ENCODE data around the gene AMOTL1. TPM values are rescaled to one million over a fixed set of nuclear protein-coding genes. Genes with fewer than 3 reads are reported as not detected.

Gene AMOTL1
- total and polyA plus RNA-seq, 2 of the 8 experiments (the other 6 are each of a cell fraction or from before 2014, with no cell fraction given), result 9.0 to 27.6 TPM

DNA sequence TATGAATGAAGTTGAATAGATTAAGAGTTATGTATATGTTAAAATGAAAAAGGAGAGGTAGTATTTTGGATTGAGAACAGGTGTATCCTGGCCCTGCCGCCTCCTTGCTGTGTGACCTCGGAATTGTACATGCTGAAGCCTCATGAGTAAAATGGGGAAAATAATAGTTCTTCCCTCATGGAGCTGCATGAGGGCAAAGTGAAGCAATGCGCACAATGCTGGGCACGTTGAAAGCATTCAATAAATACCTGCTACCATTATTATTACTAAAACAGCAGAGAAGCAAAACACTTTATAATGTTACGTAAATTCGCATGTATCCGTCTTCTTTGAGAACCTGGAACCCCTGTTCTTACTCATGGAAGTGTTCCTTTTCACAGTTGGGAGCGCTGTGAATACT is 5.7 kb downstream of the AMOTL1 start:
- no peak overlapping the region for H4K8ac ChIP-seq (ENCODE audit: extremely low read depth, insufficient read depth, low read length)
- H3K4ac ChIP-seq (replicated peaks; ENCODE audit: insufficient read length, low read depth, low read length), result no peak overlapping the region
- no peak overlapping the region for H3K4me3 ChIP-seq (ENCODE audit: extremely low read depth in 1 of 4, insufficient read depth in 2 of 4, low read depth in 3 of 4, low read length in 4 of 4)
- H3K4me2 ChIP-seq (ENCODE audit: insufficient read depth in 1 of 2, low read depth in 2 of 2, low read length in 2 of 2), result no peak overlapping the region
- no peak overlapping the region for H2BK15ac ChIP-seq (ENCODE audit: low read length)
- no peak for DNase-seq (ENCODE audit: low read depth in 1 of 2, low spot score in 2 of 2)
- H3K79me2 ChIP-seq (ENCODE audit: control insufficient read depth in 1 of 2, insufficient read depth in 2 of 2, low read length in 2 of 2), result peaks cover 18 to 99% of the 10 kb centered on the region in 2 experiments
- H4K91ac ChIP-seq (replicated peaks; ENCODE audit: insufficient read length, low read length), result no peak overlapping the region
- H2BK5ac ChIP-seq (ENCODE audit: low read depth, low read length), result no peak overlapping the region
- peaks cover 6% of the 10 kb centered on the region for H3K79me1 ChIP-seq (ENCODE audit: low read depth, low read length)
- H2BK12ac ChIP-seq (ENCODE audit: low read depth, low read length), result no peak overlapping the region
- no peak for FAIRE-seq
- no peak overlapping the region for H3K27ac ChIP-seq (ENCODE audit: low read depth, low read length)
- no peak overlapping the region for H2AFZ ChIP-seq (ENCODE audit: low read length)
- H4K5ac ChIP-seq (ENCODE audit: insufficient read length, low read depth, low read length), result no peak overlapping the region
- H3K23me2 ChIP-seq (ENCODE audit: low read depth, low read length), result peaks cover 9% of the 10 kb centered on the region
- H3K9me3 ChIP-seq (ENCODE audit: insufficient read depth in 2 of 2, low read depth in 1 of 2, low read length in 1 of 2), result no peaks in the 10 kb centered on the region; a peak in 1 of 4 replicates
- H4K20me1 ChIP-seq (replicated peaks in 1 of 2; ENCODE audit: control insufficient read depth in 1 of 2, insufficient read depth in 2 of 2, low read length in 2 of 2), result peaks cover 0 to 9% of the 10 kb centered on the region in 2 experiments
- ChIA-PET POLR2A (ENCODE audit: partially characterized antibody) (interaction anchor here (1.1 kb wide), 1 partner anchor 18 kb away, joined by 3 read pairs; no protein-coding TSS in a partner anchor), CTCF (ENCODE audit: partially characterized antibody) (interaction anchor here (1.4 to 2.0 kb wide), 3 partner anchors 11 to 13 kb away, joined by 4 to 8 read pairs (median 7); no protein-coding TSS in a partner anchor)
- H3K4me1 ChIP-seq (replicated peaks in 1 of 4; ENCODE audit: control insufficient read depth in 3 of 4, insufficient read depth in 4 of 4, low read length in 3 of 4), result peaks cover 0 to 18% (median 11%) of the 10 kb centered on the region in 4 experiments; a peak in 6 of 7 replicates
- no peak overlapping the region for H2BK120ac ChIP-seq (replicated peaks; ENCODE audit: low read depth, low read length)
- no peak overlapping the region for H3K56ac ChIP-seq (replicated peaks; ENCODE audit: insufficient read length, low read depth, low read length)
- 89% methylated on average over 8 of the region's 8 CpGs; no CpG with 5 or more reads in 1 of the 2 experiments for WGBS, 2 experiments (ENCODE audit: extremely low coverage in 1 of 2, insufficient coverage in 1 of 2, insufficient read length in 1 of 2, insufficient replicate concordance in 2 of 2, low coverage in 1 of 2, low lambda C conversion rate in 2 of 2, missing lambda C conversion rate in 1 of 2)
- no peak overlapping the region for H3K18ac ChIP-seq (ENCODE audit: extremely low read depth, low read length)
- no peak overlapping the region for H3K14ac ChIP-seq (ENCODE audit: insufficient read length)
- peaks cover 0 to 13% (median 11%) of the 10 kb centered on the region in 4 experiments; a peak in 5 of 7 replicates for H3K27me3 ChIP-seq (replicated peaks in 1 of 4; ENCODE audit: control insufficient read depth in 3 of 4, extremely low read depth in 1 of 4, insufficient read depth in 3 of 4, low read length in 3 of 4)
- no peak overlapping the region for H3K23ac ChIP-seq (ENCODE audit: insufficient read length)
- no peak overlapping the region for H2BK20ac ChIP-seq (ENCODE audit: low read length)
- no peak overlapping the region for H2AK5ac ChIP-seq (ENCODE audit: low read depth, low read length)
- H3K36me3 ChIP-seq (ENCODE audit: control insufficient read depth in 2 of 4, insufficient read depth in 4 of 4, low read length in 3 of 4), result no peaks in the 10 kb centered on the region
- H3K9ac ChIP-seq (replicated peaks in 1 of 4; ENCODE audit: extremely low read depth in 1 of 4, low read depth in 3 of 4, low read length in 3 of 4), result no peak overlapping the region
- no peak for TF ChIP-seq HDAC2 (IDR thresholded peaks at IDR 0.05; ENCODE audit: borderline replicate concordance in 1 of 2, low read depth in 2 of 2, low read length in 2 of 2)
- TF ChIP-seq POU5F1 (IDR thresholded peaks at IDR 0.05; ENCODE audit: low read depth, low read length), result no peak
- TF ChIP-seq SIRT6 (IDR thresholded peaks at IDR 0.05; ENCODE audit: low read length), result no peak
- no peak for TF ChIP-seq SRF (IDR thresholded peaks at IDR 0.05; ENCODE audit: low read depth, low read length)
- TF ChIP-seq TEAD4 (IDR thresholded peaks at IDR 0.05; ENCODE audit: low read depth, low read length), result no peak
- no peak for TF ChIP-seq PHF8 (conservative IDR thresholded peaks at IDR 0.05; ENCODE audit: low read depth, low read length)
- no peak for TF ChIP-seq ZNF274 (IDR thresholded peaks at IDR 0.05; ENCODE audit: borderline replicate concordance, extremely low read depth, low read length)
- no peak for TF ChIP-seq BCL11A (IDR thresholded peaks at IDR 0.05; ENCODE audit: low read depth in 2 of 2, low read length in 2 of 2)
- TF ChIP-seq, protein P1, sequence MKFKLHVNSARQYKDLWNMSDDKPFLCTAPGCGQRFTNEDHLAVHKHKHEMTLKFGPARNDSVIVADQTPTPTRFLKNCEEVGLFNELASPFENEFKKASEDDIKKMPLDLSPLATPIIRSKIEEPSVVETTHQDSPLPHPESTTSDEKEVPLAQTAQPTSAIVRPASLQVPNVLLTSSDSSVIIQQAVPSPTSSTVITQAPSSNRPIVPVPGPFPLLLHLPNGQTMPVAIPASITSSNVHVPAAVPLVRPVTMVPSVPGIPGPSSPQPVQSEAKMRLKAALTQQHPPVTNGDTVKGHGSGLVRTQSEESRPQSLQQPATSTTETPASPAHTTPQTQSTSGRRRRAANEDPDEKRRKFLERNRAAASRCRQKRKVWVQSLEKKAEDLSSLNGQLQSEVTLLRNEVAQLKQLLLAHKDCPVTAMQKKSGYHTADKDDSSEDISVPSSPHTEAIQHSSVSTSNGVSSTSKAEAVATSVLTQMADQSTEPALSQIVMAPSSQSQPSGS (IDR thresholded peaks at IDR 0.05; ENCODE audit: low read length), result no peak
- no peak for TF ChIP-seq RXRA (IDR thresholded peaks at IDR 0.05; ENCODE audit: insufficient read depth, low read depth, low read length)
- TF ChIP-seq RBBP5 (IDR thresholded peaks at IDR 0.05; ENCODE audit: borderline replicate concordance, low read depth, low read length), result no peak
- TF ChIP-seq FOSL1 (IDR thresholded peaks at IDR 0.05; ENCODE audit: insufficient read depth, low read depth, low read length), result no peak
